HG03565 (cell line): ENCODE data around the gene OR4D11.
A peak's percentile ranks its signal among the peaks of the same experiment; 100 is the strongest.
"Not testable (repeated sequence)": the region's sequence is repeated elsewhere in the genome, so short reads cannot be mapped to it uniquely, and the experiment has no call there.

Experiments
- ATAC-seq: cut with Tn5 transposase; IDR thresholded peaks from one replicate; pipeline ENCODE4 v1.9.1; 2021; ENCODE audit warnings: mild to moderate bottlenecking, moderate library complexity; ENCODE audit not compliant: unreplicated experiment

Gene OR4D11

DNA sequence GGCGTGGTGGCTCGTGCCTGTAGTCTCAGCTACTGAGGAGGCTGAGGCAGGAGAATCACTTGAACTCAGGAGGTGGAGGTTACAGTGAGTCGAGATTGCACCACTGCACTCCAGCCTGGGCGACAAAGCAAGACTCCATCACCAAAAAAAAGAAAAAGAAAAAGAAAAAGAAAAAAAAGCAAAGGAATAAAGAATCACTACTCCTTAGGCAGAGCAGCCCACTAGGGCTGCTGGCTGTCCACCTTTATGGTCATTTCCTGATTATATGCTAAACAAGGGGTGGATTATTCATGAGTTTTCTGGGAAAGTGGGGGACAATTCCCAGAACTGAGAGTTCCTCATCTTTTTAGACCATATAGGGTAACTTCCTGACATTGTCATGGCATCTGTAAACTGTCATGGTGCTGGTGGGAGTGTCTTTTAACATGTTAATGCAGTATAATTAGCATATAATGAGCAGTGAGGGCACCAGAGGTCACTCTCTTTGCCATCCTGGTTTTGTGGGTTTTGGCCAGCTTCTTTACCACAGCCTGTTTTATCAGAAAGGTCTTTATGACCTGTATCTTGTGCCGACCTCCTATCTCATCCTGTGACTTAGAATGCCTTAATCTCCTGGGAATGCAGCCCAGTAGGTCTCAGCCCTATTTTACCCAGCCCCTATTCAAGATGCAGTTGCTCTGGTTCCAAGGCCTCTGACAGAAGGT is 44.4 kb downstream of the OR4D11 start:
- ATAC-seq = not testable (repeated sequence)

DNA sequence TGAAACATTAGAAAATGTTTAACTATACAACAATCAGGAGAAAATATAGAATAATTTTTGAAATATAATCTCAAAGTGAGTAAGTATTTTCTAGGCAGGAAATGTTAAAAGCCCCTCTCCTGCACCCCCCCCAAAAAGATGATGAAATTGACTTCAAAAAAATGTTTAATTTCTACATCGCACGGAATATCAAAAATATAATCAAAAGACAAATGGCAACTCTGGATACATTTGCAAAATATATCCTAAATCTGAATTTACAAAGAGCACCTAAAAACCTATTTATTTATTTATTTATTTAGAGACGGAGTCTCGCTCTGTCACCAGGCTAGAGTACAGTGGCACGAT is 44.9 kb downstream of the OR4D11 start:
- ATAC-seq = no peak

DNA sequence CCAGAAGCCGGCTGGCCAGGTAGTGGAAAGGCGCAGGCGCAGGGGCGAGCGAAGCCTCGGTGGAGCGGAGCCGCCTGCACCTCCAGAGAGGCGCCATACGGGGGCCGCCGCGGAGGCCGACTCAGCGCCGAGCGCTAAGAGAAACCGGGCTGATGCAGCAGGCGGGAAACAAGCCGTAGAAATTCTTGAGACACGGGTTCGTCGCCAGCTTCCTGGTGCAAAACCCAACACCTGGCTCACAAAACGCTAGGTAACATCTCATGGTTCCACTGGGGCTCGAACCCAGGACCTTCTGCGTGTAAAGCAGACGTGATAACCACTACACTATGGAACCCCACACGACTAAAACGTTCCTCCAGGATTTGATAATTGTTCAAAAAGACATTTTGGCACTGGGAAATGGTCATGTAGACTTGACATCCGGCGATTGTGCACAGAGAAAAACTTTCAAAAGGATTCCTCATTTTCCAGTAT is 47.0 kb downstream of the OR4D11 start:
- peak; percentile 86 for ATAC-seq

DNA sequence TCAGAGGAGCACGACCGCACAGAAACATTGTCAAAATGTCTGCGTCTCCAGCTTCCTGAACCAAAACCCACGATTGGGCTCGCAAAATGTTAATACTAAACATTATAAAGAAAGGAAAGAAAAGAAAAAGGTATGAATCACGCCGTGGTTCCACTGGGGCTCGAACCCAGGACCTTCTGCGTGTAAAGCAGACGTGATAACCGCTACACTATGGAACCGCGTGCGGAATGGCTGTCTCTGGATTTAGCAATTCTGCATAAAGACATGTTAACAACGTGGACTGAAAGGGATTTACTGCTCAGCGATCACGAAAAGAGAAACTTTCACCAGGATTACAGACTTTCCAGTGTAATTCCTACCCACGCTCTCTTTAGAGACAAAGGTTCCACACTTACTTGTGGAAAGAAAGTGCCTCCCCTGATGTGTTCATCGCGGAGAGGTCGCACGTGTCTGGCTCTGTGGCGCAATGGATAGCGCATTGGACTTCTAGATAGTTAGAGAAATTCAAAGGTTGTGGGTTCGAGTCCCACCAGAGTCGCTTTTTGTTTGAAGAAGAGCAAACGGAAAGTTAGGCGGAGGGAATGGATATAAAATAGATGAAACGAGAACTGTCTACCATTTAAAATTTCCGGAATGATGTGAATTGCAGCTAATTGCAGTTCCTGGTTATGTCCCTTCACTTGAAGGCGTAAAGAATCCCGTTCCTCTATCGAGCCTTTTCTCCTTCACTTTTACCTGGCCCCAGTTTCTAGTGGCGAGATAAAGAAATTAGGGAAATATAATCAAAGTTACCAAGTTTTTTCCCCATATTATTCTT is 47.7 kb downstream of the OR4D11 start:
- ATAC-seq = peak; percentile 28

DNA sequence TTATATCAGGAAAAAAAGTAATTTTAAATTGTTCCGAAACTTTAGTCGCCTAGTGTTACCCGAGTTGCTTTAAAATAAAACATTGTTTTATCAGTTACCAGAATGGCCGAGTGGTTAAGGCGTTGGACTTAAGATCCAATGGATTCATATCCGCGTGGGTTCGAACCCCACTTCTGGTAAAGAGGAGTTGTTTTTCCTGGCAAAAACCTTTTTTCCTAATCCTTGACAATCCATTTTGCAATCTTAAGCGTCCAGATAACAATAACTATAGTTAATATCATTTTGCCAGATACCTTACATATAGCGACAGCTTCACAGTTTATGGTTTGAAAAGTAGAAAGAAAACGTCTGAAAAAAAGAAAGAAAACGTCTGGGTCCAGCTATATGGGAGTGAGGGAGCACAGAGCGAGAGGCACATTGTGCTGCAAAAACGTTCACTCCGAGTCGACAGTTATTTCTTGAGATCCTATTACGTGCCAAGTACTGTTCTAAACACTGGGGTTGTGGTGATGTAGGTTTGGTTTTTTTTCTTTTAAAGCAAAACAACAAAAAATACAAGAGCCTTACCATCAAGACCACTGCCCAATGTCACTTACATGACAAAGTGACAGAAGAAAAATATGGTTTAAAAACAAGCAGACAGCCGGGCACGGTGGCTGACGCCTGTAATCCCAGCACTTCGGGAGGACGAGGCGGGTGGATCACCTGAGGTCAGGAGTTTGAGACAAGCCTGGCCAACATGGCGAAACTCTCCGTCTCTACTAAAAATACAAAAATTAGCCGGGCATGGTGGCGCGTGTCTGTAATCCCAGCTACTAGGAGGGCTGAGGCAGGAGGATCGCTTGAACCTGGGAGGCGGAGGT is 48.5 kb downstream of the OR4D11 start:
- no peak for ATAC-seq

DNA sequence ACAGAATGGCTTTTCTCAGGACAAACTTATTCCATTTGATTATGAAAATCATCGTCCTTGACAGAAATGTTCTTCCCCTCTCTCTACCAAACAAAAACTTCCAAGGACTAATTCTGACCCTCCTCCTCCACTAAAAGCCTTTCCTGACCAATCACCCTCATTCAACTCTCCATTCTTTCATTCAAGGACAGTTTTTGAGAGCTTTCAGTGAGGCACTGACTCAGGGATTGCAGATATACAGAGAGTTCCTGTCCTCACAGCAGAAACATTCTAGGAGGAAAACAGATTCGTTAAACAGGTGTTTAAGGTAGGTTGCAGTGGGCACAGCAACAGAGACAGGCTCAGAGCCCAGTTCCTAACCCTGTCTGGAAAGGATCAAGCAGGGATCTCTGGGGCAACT is 49.5 kb downstream of the OR4D11 start:
- ATAC-seq = no peak

DNA sequence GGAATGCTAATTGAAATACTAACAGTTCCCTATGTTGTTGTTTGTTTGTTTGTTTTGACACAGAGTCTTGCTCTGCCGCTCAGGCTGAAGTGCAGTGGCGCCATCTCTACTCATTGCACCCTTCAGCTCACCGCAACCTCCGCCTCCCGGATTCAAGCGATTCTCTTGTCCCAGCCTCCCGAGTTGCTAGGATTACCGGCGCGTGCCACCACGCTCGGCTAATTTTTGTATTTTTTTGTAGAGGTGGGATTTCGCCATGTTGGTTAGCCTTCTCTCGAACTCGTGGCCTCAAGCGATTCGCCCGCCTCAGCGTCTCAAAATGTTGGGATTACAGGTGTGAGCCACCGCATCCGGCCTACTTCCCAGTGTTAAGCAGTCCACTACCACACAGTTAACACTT is 49.9 kb downstream of the OR4D11 start:
- ATAC-seq = no peak
